Measurements from ENCODE around the gene DEPP1. TPM values are rescaled to one million over a fixed set of nuclear protein-coding genes. Genes with fewer than 3 reads are reported as not detected.

DEPP1 gene
- total RNA-seq, 2 donors from 2014 or later: 226 to 230 TPM

GRCh38 chr10:44927352-44927751 lies 51.3 kb downstream of the DEPP1 start:
- peak overlapping the region; percentile 35 to 69 (median 52) for H3K27ac ChIP-seq
- H3K4me1 ChIP-seq: peaks cover 17% of the 10 kb centered on the region
- no peaks in the 10 kb centered on the region for H3K36me3 ChIP-seq (replicated peaks in 1 of 2; ENCODE audit: insufficient read depth in 1 of 2, low read depth in 2 of 2)
- H3K4me3 ChIP-seq: no peak overlapping the region
- H3K9me3 ChIP-seq: no peaks in the 10 kb centered on the region
- ATAC-seq (peak; percentile 72), DNase-seq (peak in 3 of 4 donors; percentile 47 to 75 (median 70))
- TF ChIP-seq CTCF (IDR thresholded peaks at IDR 0.05): no peak
- TF ChIP-seq POLR2A (IDR thresholded peaks at IDR 0.05): no peak
- WGBS, 2 donors: 33 to 49% methylated on average over 1 to 2 of the region's 2 CpGs
- intact Hi-C loops (cut with DNase I): no loop called here
- no peaks in the 10 kb centered on the region for H3K27me3 ChIP-seq

- H3K27me3 ChIP-seq: no peaks in the 10 kb centered on the region
- peaks cover 14% of the 10 kb centered on the region for H3K4me1 ChIP-seq
- no peaks in the 10 kb centered on the region for H3K36me3 ChIP-seq (replicated peaks in 1 of 2; ENCODE audit: insufficient read depth in 1 of 2, low read depth in 2 of 2)
- WGBS, 2 donors: 50 to 52% methylated on average over 9 to 10 of the region's 10 CpGs
- intact Hi-C loops (cut with DNase I): no loop called here
- no peaks in the 10 kb centered on the region for H3K9me3 ChIP-seq
- TF ChIP-seq POLR2A (IDR thresholded peaks at IDR 0.05): no peak
- TF ChIP-seq CTCF (IDR thresholded peaks at IDR 0.05): no peak
- ATAC-seq: no peak
- no peak overlapping the region for H3K4me3 ChIP-seq
- H3K27ac ChIP-seq: peak overlapping the region; percentile 35 to 69 (median 52)
- no peak for DNase-seq
Measured at GRCh38 chr10:44926751-44927351, 51.8 kb downstream of the DEPP1 start.

Other genes with a start within 250 kb of the DEPP1 start
- gene TMEM72, start 67.5 kb downstream of the DEPP1 start, total RNA-seq: 10 to 100 TPM in 1 of 2 donors, 1 to 10 TPM in 1; 4.7 to 10.2 TPM
- 10 to 100 TPM; 44.5 to 50.8 TPM for gene RASSF4, start 19.0 kb downstream of the DEPP1 start, total RNA-seq
- gene ZNF22, start 22.1 kb upstream of the DEPP1 start, total RNA-seq: 10 to 100 TPM; 12.9 to 30.4 TPM